Thoracic aorta (tissue), 2 donors: ENCODE data around the gene ADI1. TPM values are rescaled to one million over a fixed set of nuclear protein-coding genes. Genes with fewer than 3 reads are reported as not detected.
"Not testable (repeated sequence)": the region's sequence is repeated elsewhere in the genome, so short reads cannot be mapped to it uniquely, and the experiment has no call there.

ENCODE experiments used
- ATAC-seq: fragments of 150-250 bp; one replicate; pipeline ENCODE4 v1.8.0; 2017; ENCODE audit warnings: low read depth; ENCODE audit not compliant: insufficient number of reproducible peaks, low FRiP score
- DNase-seq: peaks from one replicate; pipeline ENCODE4 v3.0.0-alpha.2; 2020; ENCODE audit warnings: low spot score
- H3K27ac ChIP-seq, 2 donors: fragments of 200-600 bp; sonication (generic); 1 replicate in 1 of 2; 2 replicates in 1 of 2; pipeline ENCODE4 v1.5.1; 2016; ENCODE audit warnings: mild to moderate bottlenecking in 2 of 2, moderate library complexity in 2 of 2
- H3K27me3 ChIP-seq: fragments of 200-600 bp; sonication (generic); replicated peaks from 2 replicates; pipeline ENCODE4 v1.6.0; 2016; ENCODE audit warnings: mild to moderate bottlenecking; ENCODE audit not compliant: insufficient read depth
- H3K36me3 ChIP-seq: fragments of 200-600 bp; sonication (generic); one replicate; pipeline ENCODE4 v1.5.1; 2016
- H3K4me1 ChIP-seq, 2 donors: fragments of 200-600 bp; sonication (generic); 1 replicate in 1 of 2; 2 replicates in 1 of 2; pipeline versions ENCODE4 v1.5.1 to v1.6.0; 2016; ENCODE audit warnings: low read depth in 2 of 2, mild to moderate bottlenecking in 1 of 2; ENCODE audit not compliant: control insufficient read depth in 1 of 2
- H3K4me3 ChIP-seq: fragments of 200-600 bp; sonication (generic); 2 replicates; pipeline ENCODE4 v1.5.1; 2016; ENCODE audit warnings: mild to moderate bottlenecking
- H3K9me3 ChIP-seq: fragments of 200-600 bp; sonication (generic); 2 replicates; pipeline ENCODE4 v1.5.1; 2016
- CTCF ChIP-seq: fragments of 200-600 bp; sonication (generic); IDR thresholded peaks from one replicate; pipeline ENCODE4 v1.5.1; 2019; ENCODE audit warnings: antibody characterized with exemption
- total RNA-seq, 2 donors: library from RNA; depleted of rRNA; stranded (reverse); fragments of >200 nt; gene quantifications; one replicate each; pipeline versions ENCODE4 v1.1.0 to v1.2.3, GENCODE V29; 2016

Gene ADI1
- total RNA-seq, 2 donors from 2014 or later: 120 to 126 TPM

GRCh38 chr2:3493615-3494007 is 25.7 kb downstream of the ADI1 start:
- H3K9me3 ChIP-seq: no peaks in the 10 kb centered on the region
- peak; percentile 34 for ATAC-seq
- DNase-seq: no peak
- H3K27me3 ChIP-seq: no peaks in the 10 kb centered on the region
- no peak for TF ChIP-seq CTCF
- H3K27ac ChIP-seq: peak overlapping the region; percentile 87 to 96
- peaks cover 29% of the 10 kb centered on the region for H3K36me3 ChIP-seq
- peaks cover 8 to 33% of the 10 kb centered on the region in 2 donors for H3K4me1 ChIP-seq
- H3K4me3 ChIP-seq: peak overlapping the region; percentile 65

GRCh38 chr2:3492951-3493614 is 26.2 kb downstream of the ADI1 start:
- TF ChIP-seq CTCF: no peak
- ATAC-seq: peak; percentile 95
- H3K27ac ChIP-seq: peak overlapping the region; percentile 87 to 96

GRCh38 chr2:3492475-3492787 is 26.9 kb downstream of the ADI1 start:
- H3K4me3 ChIP-seq: peak overlapping the region; percentile 65
- peaks cover 8 to 42% of the 10 kb centered on the region in 2 donors for H3K4me1 ChIP-seq

More at GRCh38 chr2:3492951-3493614, 26.2 kb downstream of the ADI1 start:
- Histone ChIP-seq H3K4me1 (peaks cover 8 to 35% of the 10 kb centered on the region in 2 donors), H3K4me3 (peak overlapping the region; percentile 65), H3K27me3 (no peaks in the 10 kb centered on the region), H3K9me3 (no peaks in the 10 kb centered on the region), H3K36me3 (peaks cover 25% of the 10 kb centered on the region)
- peak; percentile 89 for DNase-seq

GRCh38 chr2:3491716-3492474 is 27.4 kb downstream of the ADI1 start:
- DNase-seq (no peak), ATAC-seq (no peak)
- Histone ChIP-seq H3K27me3 (no peaks in the 10 kb centered on the region), H3K27ac (peak overlapping the region; percentile 87 to 96), H3K4me3 (no peak overlapping the region), H3K9me3 (no peaks in the 10 kb centered on the region), H3K4me1 (peaks cover 8 to 47% of the 10 kb centered on the region in 2 donors), H3K36me3 (peaks cover 16% of the 10 kb centered on the region)
- TF ChIP-seq CTCF: no peak

More at GRCh38 chr2:3492475-3492787, 26.9 kb downstream of the ADI1 start:
- H3K9me3 ChIP-seq, H3K27me3 ChIP-seq, DNase-seq, ATAC-seq: not testable (repeated sequence)
- peak overlapping the region; percentile 87 to 96 for H3K27ac ChIP-seq
- H3K36me3 ChIP-seq: peaks cover 21% of the 10 kb centered on the region

GRCh38 chr2:3491306-3491705 is 28.0 kb downstream of the ADI1 start:
- peaks cover 11% of the 10 kb centered on the region for H3K36me3 ChIP-seq
- H3K27me3 ChIP-seq: no peaks in the 10 kb centered on the region
- H3K4me3 ChIP-seq: no peak overlapping the region
- peak overlapping the region; percentile 27 to 87 for H3K27ac ChIP-seq
- ATAC-seq: no peak
- DNase-seq: no peak
- H3K9me3 ChIP-seq: no peaks in the 10 kb centered on the region
- H3K4me1 ChIP-seq: peaks cover 8 to 47% of the 10 kb centered on the region in 2 donors
- no peak for TF ChIP-seq CTCF
